IMR-90 (cell line): ENCODE data around the gene SYVN1. TPM values are rescaled to one million over a fixed set of nuclear protein-coding genes. Genes with fewer than 3 reads are reported as not detected.
A peak's percentile ranks its signal among the peaks of the same experiment; 100 is the strongest.

Experiments
- ATAC-seq: fragments of 200-7000 bp; cut with Tn5 transposase; 2 replicates; pipeline ENCODE4 v1.9.1; 2020; ENCODE audit warnings: low read depth, mild to moderate bottlenecking, moderate library complexity
- BruUV-seq: library from RNA; stranded (reverse); fragments of 400-500 nt; replicated peaks from 2 replicates; lab custom pipeline; 2021; lab: Mats Ljungman, UMichigan
- CTCF ChIA-PET: fragments of 300-600 bp; formaldehyde crosslinking; extraction: SDS; loops from one replicate; lab custom pipeline; 2021; ENCODE audit warnings: antibody characterized with exemption; lab: Yijun Ruan, JAX
- POLR2A ChIA-PET: fragments of 300-600 bp; sonication (Branson Sonifier 250); formaldehyde crosslinking; loops from one replicate; lab custom pipeline; 2022; ENCODE audit warnings: antibody characterized with exemption; ENCODE audit not compliant: unreplicated experiment; lab: Charles Lee
- DNase-seq: peaks from one replicate; pipeline ENCODE4 v3.0.0; 2013
- H2AFZ ChIP-seq: replicated peaks from 2 replicates; pipeline ENCODE3; 2013; ENCODE audit warnings: low read length, mild to moderate bottlenecking; ENCODE audit not compliant: poor library complexity
- H2AK5ac ChIP-seq: 2 replicates; pipeline ENCODE4 v1.6.1; 2013; ENCODE audit warnings: low read depth, low read length, inconsistent platforms
- H2AK9ac ChIP-seq: replicated peaks from 2 replicates; pipeline ENCODE3; 2013; ENCODE audit warnings: mild to moderate bottlenecking, low read depth, low read length, moderate library complexity; ENCODE audit not compliant: poor library complexity
- H2BK120ac ChIP-seq: 2 replicates; pipeline ENCODE4 v1.6.1; 2013; ENCODE audit warnings: low read depth, low read length, inconsistent platforms
- H2BK15ac ChIP-seq: 3 replicates; pipeline ENCODE4 v1.6.1; 2013; ENCODE audit warnings: low read depth, low read length, inconsistent platforms
- H2BK20ac ChIP-seq: 2 replicates; pipeline ENCODE4 v1.6.1; 2013; ENCODE audit warnings: low read depth, mild to moderate bottlenecking, inconsistent platforms, low read length, moderate library complexity
- H2BK5ac ChIP-seq: 2 replicates; pipeline ENCODE4 v1.6.1; 2013; ENCODE audit warnings: mild to moderate bottlenecking, low read depth, low read length, inconsistent platforms; ENCODE audit not compliant: poor library complexity, severe bottlenecking
- H3K14ac ChIP-seq: replicated peaks from 2 replicates; pipeline ENCODE4 v1.6.1; 2013; ENCODE audit warnings: low read depth, low read length, inconsistent platforms
- H3K18ac ChIP-seq: 2 replicates; pipeline ENCODE4 v1.6.1; 2013; ENCODE audit warnings: low read depth, low read length, control low read depth
- H3K23ac ChIP-seq: 2 replicates; pipeline ENCODE4 v1.6.1; 2013; ENCODE audit warnings: low read depth, low read length, inconsistent platforms
- H3K27ac ChIP-seq: 2 replicates; pipeline ENCODE4 v1.5.1; 2013; ENCODE audit warnings: mild to moderate bottlenecking, control low read depth, low read length; ENCODE audit not compliant: insufficient read depth
- H3K27me3 ChIP-seq: 2 replicates; pipeline ENCODE4 v1.6.1; 2013; ENCODE audit warnings: low read length; ENCODE audit not compliant: control insufficient read depth, insufficient read depth
- H3K36me3 ChIP-seq: 2 replicates; pipeline ENCODE4 v1.6.1; 2013; ENCODE audit warnings: low read length, mixed read lengths; ENCODE audit not compliant: control insufficient read depth, insufficient read depth
- H3K4ac ChIP-seq: 2 replicates; pipeline ENCODE4 v1.6.1; 2013; ENCODE audit warnings: low read depth, low read length, inconsistent platforms
- H3K4me1 ChIP-seq: 2 replicates; pipeline ENCODE4 v1.6.1; 2013; ENCODE audit warnings: low read length, mixed read lengths; ENCODE audit not compliant: control insufficient read depth, insufficient read depth
- H3K4me2 ChIP-seq: 2 replicates; pipeline ENCODE4 v1.6.1; 2013; ENCODE audit warnings: low read depth, mild to moderate bottlenecking, control low read depth, low read length, moderate library complexity
- H3K4me3 ChIP-seq: 2 replicates; pipeline ENCODE4 v1.5.1; 2013; ENCODE audit warnings: low read depth, mild to moderate bottlenecking, control low read depth, low read length, moderate library complexity; ENCODE audit not compliant: insufficient read depth
- H3K56ac ChIP-seq: 2 replicates; pipeline ENCODE4 v1.6.1; 2013; ENCODE audit warnings: low read length, inconsistent platforms; ENCODE audit not compliant: insufficient read depth; ENCODE audit errors: extremely low read depth
- H3K79me1 ChIP-seq, 2 experiments: 2 replicates each; pipeline ENCODE4 v1.6.1; 2013; ENCODE audit warnings: low read length in 2 of 2, inconsistent platforms in 1 of 2, low read depth in 1 of 2
- H3K9ac ChIP-seq: 2 replicates; pipeline ENCODE4 v1.6.1; 2013; ENCODE audit warnings: low read depth, low read length, control low read depth
- H3K9me1 ChIP-seq: 2 replicates; pipeline ENCODE4 v1.6.1; 2013; ENCODE audit warnings: low read length, inconsistent platforms; ENCODE audit not compliant: insufficient read depth
- H3K9me3 ChIP-seq: 2 replicates; pipeline ENCODE4 v1.6.1; 2013; ENCODE audit warnings: low read length; ENCODE audit not compliant: control insufficient read depth, insufficient read depth
- H4K20me1 ChIP-seq: 2 replicates; pipeline ENCODE4 v1.6.1; 2013; ENCODE audit warnings: low read length, inconsistent platforms; ENCODE audit not compliant: insufficient read depth
- H4K5ac ChIP-seq: 2 replicates; pipeline ENCODE4 v1.6.1; 2013; ENCODE audit warnings: mild to moderate bottlenecking, low read depth, low read length, control low read depth
- H4K8ac ChIP-seq, 2 experiments: 2 replicates each; pipeline ENCODE4 v1.6.1; 2013; ENCODE audit warnings: low read depth in 2 of 2, low read length in 2 of 2, control low read depth in 1 of 2, inconsistent platforms in 1 of 2
- H4K91ac ChIP-seq: 2 replicates; pipeline ENCODE4 v1.6.1; 2013; ENCODE audit warnings: low read depth, low read length, inconsistent platforms; ENCODE audit not compliant: insufficient read depth
- BHLHE40 ChIP-seq: fragments of 150-350 bp; IDR thresholded peaks from 2 replicates; pipeline ENCODE4 v1.6.1; 2016; ENCODE audit warnings: mild to moderate bottlenecking, low read depth, low read length
- FOS ChIP-seq: fragments of 150-350 bp; IDR thresholded peaks from 2 replicates; pipeline ENCODE4 v1.6.1; 2016; ENCODE audit warnings: low read depth, low read length
- MAFK ChIP-seq: IDR thresholded peaks from 2 replicates; pipeline ENCODE4 v1.6.1; 2012; ENCODE audit warnings: low read depth, low read length, improper control_type of control experiment
- MAZ ChIP-seq: IDR thresholded peaks from 2 replicates; pipeline ENCODE4 v1.6.1; 2012; ENCODE audit warnings: low read depth, mild to moderate bottlenecking, low read length, improper control_type of control experiment, moderate library complexity, borderline replicate concordance
- WGBS, 2 experiments: methylation state at CpG; one replicate each; pipeline versions ENCODE4 v1.1.5 to v1.1.7; 2013; ENCODE audit warnings: missing lambda C conversion rate in 2 of 2; ENCODE audit not compliant: insufficient read length in 1 of 2; ENCODE audit errors: extremely low coverage in 2 of 2; 5-methylcytosine and 5-hydroxymethylcytosine counted together
- dilution Hi-C: fragments of 300-500 bp; cut with HindIII; formaldehyde crosslinking; loops from one replicate; pipeline ENCODE4 v1.14.3; 2018; ENCODE audit warnings: low sequenced_read_pairs; ENCODE audit not compliant: unreplicated experiment
- in situ Hi-C: fragments of 300-500 bp; cut with MboI; formaldehyde crosslinking; loops from 3 replicates; pipeline ENCODE4 v1.14.3; 2019; ENCODE audit warnings: low sequenced_read_pairs, inconsistent platforms, mixed read lengths
- intact Hi-C: fragments of 100-400 bp; cut with micrococcal nuclease; formaldehyde crosslinking; loops from 2 replicates; pipeline ENCODE4 v1.10.0; 2022
- polyA plus RNA-seq, 3 experiments: library from polyadenylated mRNA; depleted of rRNA; stranded (reverse); fragments of >200 nt; gene quantifications; 2 replicates each; pipeline ENCODE4 v1.2.3, GENCODE V29; 2012; ENCODE audit warnings: low replicate concordance in 1 of 3
- total RNA-seq: library from RNA; depleted of rRNA; stranded (reverse); fragments of >200 nt; gene quantifications from 2 replicates; pipeline ENCODE4 v1.2.3, GENCODE V29; 2012

Gene SYVN1
- total and polyA plus RNA-seq, 2 of the 4 experiments (the other 2 are of a cell fraction) = 9.5 to 52.9 TPM

GRCh38 chr11:65181569-65182257 is 47.4 kb upstream of the SYVN1 start, which contains the start of gene CAPN1:
Gene CAPN1, plus strand, starts transcription at chr11:65181928. Its CDS starts 774 bp downstream, at chr11:65182702.
- 8% methylated on average over 7 of the region's 43 CpGs; no CpG with 5 or more reads in 1 of the 2 experiments for WGBS, 2 experiments
- DNase-seq = peak; percentile 89
- Histone ChIP-seq H2BK20ac (no peak within 1 kb of the TSS), H3K27ac (peak within 1 kb of the TSS; percentile 93), H3K56ac (peak within 1 kb of the TSS; percentile 84), H3K4me3 (peak within 1 kb of the TSS; percentile 94), H3K9me3 (no peaks in the 10 kb centered on the region), H3K4ac (peak within 1 kb of the TSS; percentile 90), H4K20me1 (peaks cover 9% of the 10 kb centered on the region), H3K23ac (peak within 1 kb of the TSS; percentile 89), H4K5ac (peak within 1 kb of the TSS; percentile 77), H3K9ac (peak within 1 kb of the TSS; percentile 94), H3K4me1 (peaks cover 11% of the 10 kb centered on the region), H3K36me3 (peaks cover 21% of the 10 kb centered on the region), H2BK120ac (peak within 1 kb of the TSS; percentile 59), H4K8ac (peak within 1 kb of the TSS; percentile 59 to 91; a peak in 3 of 4 replicates), H3K4me2 (peak within 1 kb of the TSS; percentile 96), H2BK5ac (peak within 1 kb of the TSS; percentile 78), H2AK9ac (peak within 1 kb of the TSS; percentile 100), H3K14ac (peak within 1 kb of the TSS; percentile 91), H3K18ac (peak within 1 kb of the TSS; percentile 53), H4K91ac (peak within 1 kb of the TSS; percentile 84), H2AK5ac (peak within 1 kb of the TSS; percentile 76), H3K9me1 (peaks cover 4% of the 10 kb centered on the region; the same call in 1 of the 2 replicates), H2AFZ (peak within 1 kb of the TSS; percentile 96), H3K27me3 (no peaks in the 10 kb centered on the region), H3K79me1 (peaks cover 45 to 66% of the 10 kb centered on the region in 2 experiments), H2BK15ac (no peak within 1 kb of the TSS; the same call in 2 of the 3 replicates)
- in situ Hi-C loops (no loop called here), dilution Hi-C loops (no loop called here), intact Hi-C loops (loop anchor here (5.0 kb wide), 1 partner anchor 59 kb away; the partner anchor contains the start of genes FAU and MRPL49)
- BruUV-seq = no TSS peak
- ChIA-PET CTCF (interaction anchor here (0.6 kb wide), 1 partner anchor 41 kb away, joined by 3 read pairs; no protein-coding TSS in a partner anchor), POLR2A (interaction anchor here (1.4 kb wide), 1 partner anchor 64 kb away, joined by 5 read pairs; the partner anchor contains the start of gene ZNHIT2)
- TF ChIP-seq MAFK (no peak), MAZ (peak; percentile 91), FOS (0 out of 2 replicates have a peak, but pooled peaks have one; percentile 11), BHLHE40 (peak; percentile 85)
- peak; percentile 86 for ATAC-seq
